GM21515 (cell line): ENCODE results near the gene LYL1.

Experiments used
- ATAC-seq: cut with Tn5 transposase; IDR thresholded peaks from one replicate; pipeline ENCODE4 v1.9.1; 2021; ENCODE audit not compliant: unreplicated experiment

The LYL1 gene

GRCh38 chr19:13109361-13110098 lies 6.9 kb upstream of the LYL1 start:
- ATAC-seq: no peak

GRCh38 chr19:13104848-13105711 lies 2.4 kb upstream of the LYL1 start:
- no peak for ATAC-seq

- no peak for ATAC-seq
These were observed 1.7 kb upstream of the LYL1 start for GRCh38 chr19:13104360-13104847.

GRCh38 chr19:13103581-13104359 lies 1.1 kb upstream of the LYL1 start:
- ATAC-seq: no peak

GRCh38 chr19:13102416-13102665 lies 317 bp downstream of the LYL1 start:
- no peak for ATAC-seq

DNA sequence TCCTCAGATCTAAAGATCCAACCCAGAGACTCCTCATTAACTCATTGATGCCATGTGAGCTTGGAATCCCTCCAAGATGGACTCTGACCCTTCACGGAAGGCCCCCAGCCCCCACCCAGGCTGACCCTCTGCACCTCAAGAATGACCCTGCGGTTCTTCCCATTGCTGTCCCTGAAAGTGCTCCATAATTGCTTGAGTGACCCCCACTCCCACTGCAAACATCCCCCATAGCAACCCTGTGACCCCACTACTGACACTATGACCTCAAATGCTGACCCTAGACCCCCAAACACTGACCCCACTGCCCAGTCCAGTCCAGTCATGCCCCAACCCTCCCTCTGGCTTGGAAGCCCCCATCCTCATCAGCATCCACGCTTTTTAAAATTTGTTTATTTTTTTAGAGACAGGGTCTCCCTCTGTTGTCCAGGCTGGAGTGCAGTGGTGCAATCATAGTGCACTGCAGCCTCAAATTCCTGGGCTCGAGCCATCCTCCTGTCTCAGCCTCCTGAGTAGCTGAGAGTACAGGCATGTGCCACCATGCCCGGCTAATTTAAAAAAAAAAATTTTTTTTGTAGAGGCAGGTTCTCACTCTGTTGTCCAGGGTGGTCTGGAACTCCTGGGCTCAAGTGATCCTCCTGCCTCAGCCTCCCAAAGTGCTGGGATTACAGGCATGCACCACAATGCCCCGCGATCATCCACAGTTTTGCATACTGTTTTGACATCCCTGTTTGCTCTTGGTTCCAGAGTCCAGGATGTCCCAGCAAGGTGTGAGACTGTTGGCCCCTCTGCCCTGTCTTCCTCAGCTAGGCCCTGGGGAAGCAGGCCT lies 855 bp downstream of the LYL1 start:
- no peak for ATAC-seq

DNA sequence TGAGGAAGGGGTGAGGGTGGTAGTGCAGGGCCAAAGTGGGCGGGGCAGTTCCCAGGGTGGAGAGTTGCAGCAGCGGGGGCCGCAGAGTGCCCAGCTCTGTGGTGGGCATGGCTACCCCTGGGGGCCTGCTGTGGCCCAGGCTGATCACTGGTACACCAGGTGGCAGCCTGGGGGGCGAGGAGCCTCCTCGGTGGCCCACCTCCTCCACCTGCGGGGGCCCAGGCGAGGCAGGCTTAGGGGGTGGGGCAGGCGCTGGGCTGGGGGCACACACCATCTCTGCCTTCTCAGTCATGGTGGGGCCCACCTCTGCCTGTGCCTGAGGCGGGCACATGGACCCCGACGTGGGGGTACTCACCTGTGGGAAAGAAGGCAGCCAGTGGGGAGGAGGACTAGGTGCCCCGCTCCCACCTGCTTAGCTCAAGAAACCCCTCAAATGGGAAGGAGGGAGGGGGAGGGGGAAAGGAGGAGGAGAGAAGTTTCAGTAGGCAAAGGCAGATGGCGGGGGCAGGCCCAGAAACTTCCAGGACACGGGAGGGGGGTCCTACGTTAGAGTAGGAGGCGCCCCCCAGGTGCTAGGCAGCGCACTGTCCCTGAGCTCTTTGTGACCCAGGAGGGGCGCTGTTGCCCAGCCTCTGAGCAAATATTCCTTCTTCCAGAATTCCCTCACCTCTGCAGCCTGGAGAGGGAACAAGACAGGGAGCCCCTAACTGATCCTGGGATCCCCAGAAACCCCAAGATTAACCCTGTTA lies 1.6 kb downstream of the LYL1 start:
- ATAC-seq: no peak

- no peak for ATAC-seq
These were observed 2.5 kb downstream of the LYL1 start for GRCh38 chr19:13100031-13100588.

GRCh38 chr19:13099073-13099999 lies 3.3 kb downstream of the LYL1 start:
- ATAC-seq: no peak

GRCh38 chr19:13098277-13099072 lies 4.2 kb downstream of the LYL1 start:
- ATAC-seq: no peak

DNA sequence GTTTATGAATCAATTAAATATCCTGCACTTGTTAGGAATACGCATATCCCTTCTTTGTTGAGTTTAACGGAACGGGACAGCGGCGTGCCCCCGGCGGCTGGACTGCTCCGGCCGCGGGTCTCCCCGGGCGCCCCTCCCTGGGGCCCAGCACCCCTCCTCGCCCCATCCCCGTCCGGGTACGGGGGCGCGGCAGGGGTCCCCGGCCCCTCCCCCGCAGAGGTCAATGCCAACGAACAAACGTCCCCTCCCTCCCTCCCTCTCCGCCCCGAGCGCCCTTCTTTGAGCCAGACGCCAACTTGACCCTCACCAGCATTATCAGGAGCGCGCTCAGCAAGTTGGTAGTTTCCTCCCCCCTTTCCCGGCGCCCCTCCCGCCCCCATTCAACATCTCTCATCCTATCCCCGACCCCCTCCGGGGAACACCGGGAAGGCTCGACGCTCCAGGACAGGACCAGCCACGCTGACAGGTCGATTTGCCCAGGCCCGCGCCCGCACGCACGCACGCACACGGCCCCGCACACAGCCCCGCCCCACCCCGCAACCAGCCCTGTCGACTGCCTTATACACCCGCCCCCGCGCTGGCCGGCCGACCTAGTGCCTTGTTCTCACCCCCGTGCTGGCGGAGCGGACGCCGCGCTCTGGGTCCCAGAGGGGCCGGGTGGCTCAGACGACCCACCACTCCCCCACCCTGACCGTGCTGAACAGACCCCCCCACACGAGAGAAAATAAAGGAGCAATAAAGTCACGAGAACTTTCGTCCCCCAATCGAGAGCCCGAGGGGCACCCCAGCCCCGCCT lies 5.0 kb downstream of the LYL1 start:
- no peak for ATAC-seq

DNA sequence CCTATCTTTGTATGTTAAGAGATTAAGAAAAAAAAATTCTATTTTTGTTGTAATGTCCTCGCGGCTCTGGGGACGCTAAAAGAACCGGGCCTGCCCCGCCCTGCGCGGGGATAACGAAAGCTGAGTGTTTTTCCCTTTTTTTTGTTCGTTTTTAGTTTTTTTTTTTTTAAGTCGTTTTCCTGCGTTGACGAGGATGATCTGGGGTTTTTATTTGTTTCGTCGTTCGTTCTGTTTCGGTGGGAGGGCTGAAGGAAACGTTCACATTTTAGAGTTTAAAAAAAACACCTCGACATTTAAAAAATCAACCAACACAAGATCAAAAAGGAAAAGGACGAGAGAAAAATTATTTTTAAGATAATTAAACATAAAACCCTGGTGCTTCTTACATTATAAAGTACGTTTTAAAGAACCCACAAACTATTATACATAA lies 5.6 kb downstream of the LYL1 start:
- ATAC-seq: no peak

DNA sequence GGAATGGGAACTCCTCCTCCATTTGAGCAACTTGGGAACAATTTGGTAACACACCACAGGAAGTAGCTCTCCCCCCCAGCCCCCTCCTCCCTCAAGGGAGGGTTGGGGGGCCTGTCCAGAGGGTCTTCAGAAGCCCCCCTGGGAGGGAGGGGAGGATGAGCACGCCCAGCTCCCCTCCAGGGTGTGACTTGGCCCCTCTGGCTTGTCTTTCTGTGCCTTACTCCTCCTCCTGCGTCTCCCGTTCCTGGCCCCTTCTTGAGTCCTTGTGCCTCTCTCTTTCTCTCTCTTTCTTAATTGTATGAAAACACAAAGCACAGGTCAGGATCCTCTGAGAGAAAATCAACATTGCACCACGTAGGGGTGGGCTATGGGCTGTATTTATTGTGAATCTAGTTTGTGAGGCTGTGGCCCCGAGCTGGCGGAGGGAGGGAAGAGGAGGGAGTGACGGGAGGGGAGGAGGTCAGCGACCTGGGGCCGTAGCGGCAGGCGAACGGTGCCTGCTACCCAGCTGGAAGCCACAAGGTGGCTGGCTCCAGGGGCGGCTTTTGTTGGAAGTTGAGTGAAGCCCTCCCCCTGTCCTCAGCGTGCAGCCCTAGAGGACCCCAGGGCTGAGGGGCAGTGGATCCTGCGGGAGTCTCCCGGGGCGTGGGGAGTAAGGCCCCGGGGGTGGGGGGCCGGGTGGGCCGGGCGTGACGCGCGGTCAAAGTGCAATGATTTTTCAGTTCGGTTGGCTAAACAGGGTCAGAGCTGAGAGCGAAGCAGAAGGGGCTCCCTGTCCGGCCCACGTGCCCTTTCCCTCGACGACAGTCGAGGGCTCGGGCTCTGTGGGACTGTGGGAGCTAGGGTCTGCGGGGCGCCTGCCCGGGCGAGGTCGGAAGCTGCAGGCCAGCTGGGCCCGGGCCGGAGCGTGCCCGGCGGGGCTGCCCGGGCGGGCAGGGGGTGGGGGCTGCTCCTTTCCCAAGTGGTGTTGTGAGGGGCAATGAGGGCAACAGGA lies 6.4 kb downstream of the LYL1 start:
- ATAC-seq: no peak

DNA sequence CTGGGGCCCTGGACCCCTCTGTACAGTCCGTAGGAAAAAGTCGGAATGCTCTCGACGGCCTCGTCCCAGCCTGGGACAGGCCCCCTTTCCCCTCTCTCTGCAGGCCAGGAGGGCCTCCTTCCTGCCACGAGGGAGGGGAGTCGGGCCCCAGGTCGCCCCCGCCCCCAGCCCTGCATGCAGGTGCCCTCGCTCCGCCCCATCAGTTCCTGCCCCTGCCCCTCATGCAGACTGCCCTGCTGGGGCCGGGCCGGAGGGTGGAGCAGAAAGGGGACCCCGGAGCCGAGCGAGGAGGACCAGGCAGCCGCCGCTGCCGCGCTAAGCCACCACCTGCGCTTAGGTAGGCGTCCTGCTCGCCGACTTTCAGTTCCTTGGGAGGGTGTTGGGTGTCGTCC lies 7.3 kb downstream of the LYL1 start:
- no peak for ATAC-seq

GRCh38 chr19:13094771-13095392 lies 7.8 kb downstream of the LYL1 start:
- no peak for ATAC-seq
